ENCODE results near the gene TANC1. TPM values are rescaled to one million over a fixed set of nuclear protein-coding genes. Genes with fewer than 3 reads are reported as not detected.
A peak's percentile ranks its signal among the peaks of the same experiment; 100 is the strongest.

Gene TANC1
- total RNA-seq, 1 donor from 2014 or later, result 0.37 TPM

DNA sequence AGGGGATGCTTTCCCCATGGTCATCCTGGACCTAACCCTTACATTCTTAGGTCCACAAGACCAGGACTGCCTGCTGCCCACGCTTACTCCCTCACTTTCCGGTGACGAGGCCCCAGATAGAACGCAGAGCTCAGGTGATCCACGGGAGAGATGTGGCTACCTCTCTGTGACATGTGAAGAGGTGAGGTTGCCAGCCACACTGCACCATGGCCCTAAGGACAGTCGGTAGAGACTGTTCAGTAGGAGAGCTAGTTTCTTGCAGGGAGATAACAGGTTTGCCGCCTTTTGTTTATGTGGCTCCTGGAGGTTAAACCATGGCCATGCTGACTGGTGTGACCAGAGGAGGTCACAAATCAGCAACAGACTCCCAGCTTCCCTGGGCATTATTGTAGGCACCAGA lies 246.7 kb downstream of the TANC1 start:
- H3K27ac Mint-ChIP-seq, result no peak overlapping the region
- no peaks in the 10 kb centered on the region for H3K36me3 Mint-ChIP-seq (ENCODE audit: low read depth)
- DNase-seq, result no peak
- intact Hi-C loops (cut with micrococcal nuclease), result no loop called here
- H3K4me1 Mint-ChIP-seq, result peaks cover under 1% of the 10 kb centered on the region
- peaks cover under 1% of the 10 kb centered on the region for H3K27me3 Mint-ChIP-seq
- H3K4me3 Mint-ChIP-seq, result no peak overlapping the region
- no peaks in the 10 kb centered on the region for H3K9me3 Mint-ChIP-seq

DNA sequence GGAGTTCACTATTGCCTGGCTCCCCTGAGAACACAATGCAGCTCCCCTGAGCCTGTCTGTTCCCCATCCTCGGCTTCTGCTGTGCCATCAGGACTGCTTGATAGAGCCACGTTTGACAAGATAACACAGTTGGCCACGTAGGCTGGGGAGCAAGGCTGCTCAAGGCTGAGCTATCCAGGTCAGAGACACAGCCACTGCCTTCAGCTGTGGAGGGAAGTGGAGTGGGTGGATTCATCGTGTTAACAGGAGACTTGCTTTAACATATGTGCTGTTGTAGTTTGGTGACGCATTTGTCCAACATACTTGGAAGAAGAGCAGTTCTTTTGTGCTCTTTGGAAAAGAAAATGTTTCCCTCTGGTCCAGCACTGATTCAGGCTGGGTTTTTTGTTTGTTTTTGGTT lies 249.2 kb downstream of the TANC1 start:
- no peak for DNase-seq
- H3K4me1 Mint-ChIP-seq, result no peaks in the 10 kb centered on the region
- intact Hi-C loops (cut with micrococcal nuclease), result no loop called here
- H3K9me3 Mint-ChIP-seq, result no peaks in the 10 kb centered on the region
- no peak overlapping the region for H3K4me3 Mint-ChIP-seq
- no peaks in the 10 kb centered on the region for H3K36me3 Mint-ChIP-seq (ENCODE audit: low read depth)
- no peaks in the 10 kb centered on the region for H3K27me3 Mint-ChIP-seq
- no peak overlapping the region for H3K27ac Mint-ChIP-seq

DNA sequence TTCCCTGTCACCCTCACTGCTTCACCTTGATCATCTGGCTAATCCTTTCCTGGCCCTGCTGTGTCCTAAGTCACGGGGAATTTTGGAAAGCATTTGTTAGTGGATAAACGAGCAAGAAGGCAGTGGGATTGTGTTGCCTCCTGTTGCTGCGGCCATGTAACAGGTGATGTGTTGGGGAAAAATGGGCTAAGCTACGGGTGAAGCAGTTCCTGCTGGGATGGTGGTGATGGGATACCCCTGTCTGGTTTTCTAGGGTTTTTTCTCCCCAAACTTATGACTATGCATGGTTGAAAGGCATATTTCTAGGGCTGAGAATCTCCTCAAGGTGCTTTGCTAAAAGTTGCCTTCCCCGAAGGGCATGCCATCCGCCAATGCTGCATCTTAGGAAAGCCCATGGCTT lies 249.9 kb downstream of the TANC1 start:
- DNase-seq, result no peak
- Mint-ChIP-seq H3K36me3 (ENCODE audit: low read depth) (no peaks in the 10 kb centered on the region), H3K4me3 (no peak overlapping the region), H3K27ac (no peak overlapping the region), H3K4me1 (no peaks in the 10 kb centered on the region), H3K27me3 (no peaks in the 10 kb centered on the region), H3K9me3 (no peaks in the 10 kb centered on the region)
- intact Hi-C loops (cut with micrococcal nuclease), result no loop called here

DNA sequence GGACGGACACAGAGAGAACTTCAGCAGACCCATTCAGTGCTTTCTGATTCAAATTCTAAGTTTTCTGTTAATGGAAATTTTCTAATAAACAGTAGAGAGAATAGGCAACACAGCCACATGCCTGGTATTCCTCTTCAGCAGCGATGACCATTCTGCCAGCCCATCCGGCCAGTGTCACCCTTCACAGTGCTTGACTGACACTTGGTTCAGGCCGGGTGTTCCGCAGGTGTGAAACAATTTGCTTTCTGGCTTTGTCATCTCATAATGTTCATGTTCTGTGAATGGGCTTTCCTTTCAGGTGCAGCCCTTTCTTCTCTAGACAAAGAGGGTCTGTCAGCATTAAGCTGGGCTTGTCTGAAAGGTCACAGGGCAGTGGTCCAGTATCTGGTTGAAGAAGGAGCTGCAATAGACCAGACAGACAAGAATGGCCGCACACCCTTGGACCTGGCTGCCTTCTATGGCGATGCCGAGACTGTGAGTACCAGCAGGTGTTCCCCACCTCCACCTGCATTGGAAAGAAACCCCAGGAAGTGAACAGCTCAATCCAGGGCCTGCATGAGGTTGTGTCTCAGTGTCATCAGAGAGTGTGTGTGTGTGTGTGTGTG lies 251.1 kb downstream of the TANC1 start:
- Mint-ChIP-seq H3K9me3 (no peaks in the 10 kb centered on the region), H3K27me3 (no peaks in the 10 kb centered on the region), H3K27ac (no peak overlapping the region), H3K4me3 (no peak overlapping the region), H3K36me3 (ENCODE audit: low read depth) (no peaks in the 10 kb centered on the region), H3K4me1 (no peaks in the 10 kb centered on the region)
- intact Hi-C loops (cut with micrococcal nuclease), result no loop called here
- no peak for DNase-seq

DNA sequence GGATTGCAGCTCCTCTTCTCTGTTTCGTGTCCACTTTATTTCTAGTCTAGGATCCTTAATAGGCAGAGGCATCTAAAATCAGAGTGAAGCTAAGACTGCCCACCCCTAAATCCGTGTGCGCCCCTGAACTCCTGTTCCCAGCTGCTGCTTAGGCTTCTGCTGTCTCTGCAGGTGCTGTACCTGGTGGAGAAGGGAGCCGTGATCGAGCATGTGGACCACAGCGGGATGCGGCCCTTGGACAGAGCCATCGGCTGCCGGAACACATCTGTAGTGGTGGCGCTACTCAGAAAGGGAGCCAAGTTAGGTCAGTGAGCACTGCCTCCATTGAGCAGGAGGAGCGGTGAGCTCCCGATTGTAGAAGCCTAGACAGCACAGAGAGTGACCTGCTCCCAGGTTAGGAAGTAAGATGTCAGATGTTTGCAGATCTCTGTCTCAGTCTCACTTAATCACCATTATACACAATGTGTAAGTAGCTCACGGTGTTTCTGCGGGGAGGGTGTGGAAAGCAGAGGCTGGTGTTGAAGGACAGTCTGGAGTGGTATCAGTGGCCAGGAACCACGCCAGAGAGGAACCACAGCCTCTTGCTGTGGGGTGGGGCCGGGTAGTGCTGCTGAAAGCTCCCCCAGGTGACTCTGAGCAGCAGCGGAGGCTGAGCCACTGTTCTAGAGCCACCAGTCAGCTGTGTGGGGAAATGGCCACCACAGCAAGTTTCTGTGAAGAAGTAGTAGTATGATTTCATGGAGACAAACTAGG lies 255.8 kb downstream of the TANC1 start:
- Mint-ChIP-seq H3K9me3 (no peaks in the 10 kb centered on the region), H3K36me3 (ENCODE audit: low read depth) (no peaks in the 10 kb centered on the region), H3K4me3 (no peak overlapping the region), H3K27ac (no peak overlapping the region), H3K4me1 (peaks cover 2% of the 10 kb centered on the region), H3K27me3 (no peaks in the 10 kb centered on the region)
- intact Hi-C loops (cut with micrococcal nuclease), result no loop called here
- DNase-seq, result no peak

DNA sequence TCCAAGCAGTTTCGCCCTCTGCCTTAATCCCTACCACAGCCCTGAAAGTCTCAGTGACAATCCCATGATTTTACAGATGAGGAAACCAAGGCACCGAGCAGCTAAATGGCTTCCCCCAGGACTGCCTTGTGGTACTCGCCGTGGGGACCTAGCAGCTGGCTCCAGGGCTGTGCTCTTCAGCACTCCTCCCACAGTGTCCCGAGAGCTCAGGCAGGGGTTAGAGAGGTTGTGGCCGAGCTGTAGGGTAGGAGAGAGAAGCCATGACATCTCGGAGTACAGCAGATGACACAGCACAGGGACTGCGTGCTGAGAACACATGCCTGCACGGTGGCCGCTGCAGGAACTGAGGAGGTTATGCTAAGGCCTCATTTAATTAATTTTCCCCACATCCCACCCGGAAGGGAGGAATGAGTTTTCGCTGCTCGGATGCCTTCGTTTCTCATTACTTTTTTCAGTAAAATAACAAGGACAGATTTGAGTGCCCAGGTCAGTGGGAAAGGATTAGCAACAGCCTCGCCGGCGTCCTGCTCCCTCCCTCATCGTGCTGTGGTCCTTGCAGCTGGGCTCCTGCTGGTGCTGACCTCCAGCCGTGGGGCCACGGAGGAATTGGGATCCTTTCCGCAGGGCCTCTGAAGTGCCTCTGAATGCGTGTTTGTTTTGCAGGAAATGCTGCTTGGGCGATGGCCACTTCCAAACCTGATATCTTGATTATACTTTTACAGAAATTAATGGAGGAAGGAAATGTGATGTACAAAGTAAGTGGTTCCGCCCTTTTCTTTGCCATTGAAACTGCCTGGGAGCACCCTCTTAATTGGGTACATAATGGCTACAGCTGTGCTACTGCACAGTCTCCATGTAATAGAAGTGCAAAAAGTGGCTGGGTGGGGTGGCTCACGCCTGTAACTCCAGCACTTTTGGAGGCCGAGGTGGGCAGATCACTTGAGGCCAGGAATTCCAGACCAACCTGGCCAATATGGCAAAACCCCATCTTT lies 256.9 kb downstream of the TANC1 start:
- Mint-ChIP-seq H3K36me3 (ENCODE audit: low read depth) (no peaks in the 10 kb centered on the region), H3K4me1 (peaks cover 2% of the 10 kb centered on the region), H3K9me3 (no peaks in the 10 kb centered on the region), H3K27me3 (no peaks in the 10 kb centered on the region), H3K4me3 (no peak overlapping the region), H3K27ac (no peak overlapping the region)
- DNase-seq, result no peak
- intact Hi-C loops (cut with micrococcal nuclease), result no loop called here

DNA sequence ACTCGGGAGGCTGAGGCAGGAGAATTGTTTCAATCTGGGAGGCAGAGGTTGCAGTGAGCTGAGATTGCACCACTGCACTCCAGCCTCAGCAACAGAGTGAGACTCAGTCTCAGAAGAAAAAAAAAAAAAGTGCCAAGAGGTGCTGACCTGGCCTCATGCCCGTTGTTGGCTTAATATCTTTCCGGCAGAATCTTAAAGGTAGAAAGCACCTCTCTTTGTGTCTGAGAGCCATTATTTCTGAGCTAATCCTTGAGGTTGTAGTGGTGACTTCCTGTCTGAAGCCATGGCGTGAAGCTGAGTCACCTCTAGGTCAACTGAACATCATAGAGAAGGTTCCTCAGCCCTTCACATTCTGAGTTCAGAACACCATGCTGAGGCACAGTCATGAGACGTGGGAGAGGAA lies 257.6 kb downstream of the TANC1 start:
- no peak overlapping the region for H3K27ac Mint-ChIP-seq
- intact Hi-C loops (cut with micrococcal nuclease), result no loop called here
- no peaks in the 10 kb centered on the region for H3K9me3 Mint-ChIP-seq
- no peaks in the 10 kb centered on the region for H3K36me3 Mint-ChIP-seq (ENCODE audit: low read depth)
- H3K4me1 Mint-ChIP-seq, result peaks cover 2% of the 10 kb centered on the region
- H3K27me3 Mint-ChIP-seq, result no peaks in the 10 kb centered on the region
- H3K4me3 Mint-ChIP-seq, result no peak overlapping the region
- peak; percentile 60 for DNase-seq

DNA sequence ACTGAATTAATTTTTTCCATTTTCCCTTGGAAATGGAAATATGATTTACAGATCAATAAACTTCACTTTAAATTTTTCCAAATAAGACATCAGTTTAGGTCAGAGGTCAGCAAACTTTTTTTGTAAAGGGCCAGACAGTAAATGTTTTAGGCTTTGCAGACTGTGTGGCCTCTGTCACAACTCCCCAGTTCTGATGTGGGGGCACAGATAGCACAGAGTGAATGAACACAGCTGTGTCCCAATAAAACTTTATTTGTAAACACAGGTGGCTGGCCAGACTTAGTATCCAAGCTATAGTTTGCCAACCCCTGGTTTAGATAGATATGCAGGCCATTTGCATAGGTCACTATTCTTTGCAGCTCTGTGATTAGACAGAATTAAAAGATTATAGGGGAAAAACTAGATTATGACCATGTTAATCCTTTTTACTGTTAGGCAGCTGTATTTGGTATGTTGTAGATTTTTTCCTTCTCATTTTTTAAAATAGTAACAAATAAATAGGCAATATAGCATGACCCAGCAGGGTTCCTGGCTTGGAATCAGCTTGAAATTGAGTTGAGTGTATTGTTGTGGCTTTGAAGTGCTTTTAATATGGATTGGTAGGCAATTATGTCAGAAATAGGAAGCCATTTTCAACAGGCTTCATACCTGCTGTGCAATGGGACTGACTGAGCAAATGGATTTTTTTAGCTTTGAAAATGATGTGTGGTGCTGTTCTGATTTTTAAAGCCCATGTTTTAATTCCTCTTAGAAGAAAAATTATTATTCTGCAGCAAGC lies 258.4 kb downstream of the TANC1 start:
- intact Hi-C loops (cut with micrococcal nuclease), result no loop called here
- H3K4me3 Mint-ChIP-seq, result no peak overlapping the region
- no peak for DNase-seq
- H3K4me1 Mint-ChIP-seq, result peaks cover 2% of the 10 kb centered on the region
- H3K27ac Mint-ChIP-seq, result no peak overlapping the region
- H3K9me3 Mint-ChIP-seq, result no peaks in the 10 kb centered on the region
- no peaks in the 10 kb centered on the region for H3K36me3 Mint-ChIP-seq (ENCODE audit: low read depth)
- H3K27me3 Mint-ChIP-seq, result no peaks in the 10 kb centered on the region

DNA sequence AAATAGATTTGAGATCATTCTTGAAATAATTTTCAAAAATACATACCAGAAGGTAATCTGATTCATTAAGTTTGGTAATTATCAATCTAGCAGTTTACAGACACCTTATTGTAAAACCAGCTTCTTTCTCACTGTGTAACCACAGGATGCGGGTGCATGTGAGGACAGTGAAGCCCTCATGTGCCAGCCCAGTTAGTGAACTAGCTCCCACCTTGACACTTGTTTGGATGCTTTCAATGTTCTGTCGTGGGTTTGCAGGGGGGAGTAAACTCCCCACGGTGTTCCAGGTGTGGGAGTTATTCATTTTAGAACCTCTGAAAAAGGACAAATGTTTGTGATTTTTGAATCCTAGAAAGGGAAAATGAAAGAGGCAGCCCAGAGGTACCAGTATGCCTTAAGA lies 259.0 kb downstream of the TANC1 start:
- Mint-ChIP-seq H3K27me3 (no peaks in the 10 kb centered on the region), H3K4me1 (peaks cover 2% of the 10 kb centered on the region), H3K4me3 (no peak overlapping the region), H3K36me3 (ENCODE audit: low read depth) (no peaks in the 10 kb centered on the region), H3K27ac (no peak overlapping the region), H3K9me3 (no peaks in the 10 kb centered on the region)
- DNase-seq, result no peak
- intact Hi-C loops (cut with micrococcal nuclease), result no loop called here

DNA sequence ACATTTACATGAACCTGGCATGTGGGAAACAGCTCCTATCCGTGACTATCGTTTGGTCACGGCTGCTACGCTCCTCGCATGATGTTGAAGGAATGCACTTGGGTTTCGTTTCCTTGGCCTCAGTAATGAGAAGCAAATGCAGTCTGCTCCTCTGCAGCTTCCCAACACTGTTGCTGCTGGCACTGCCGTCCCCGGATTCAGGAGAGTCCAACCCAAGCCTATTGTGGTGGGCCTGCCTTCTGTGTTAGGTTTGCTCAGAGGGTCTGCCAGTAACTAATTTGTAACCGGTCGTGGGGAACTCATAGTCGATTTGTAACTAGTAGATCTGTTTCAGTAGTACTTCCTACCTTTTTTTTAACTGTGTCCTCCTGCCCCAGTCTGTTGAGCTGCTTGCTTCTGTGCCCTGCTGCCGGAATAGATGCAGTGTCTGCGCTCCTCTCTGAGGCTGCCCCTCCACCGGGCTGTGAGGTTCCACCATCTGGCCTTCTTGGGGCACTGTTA lies 259.7 kb downstream of the TANC1 start:
- DNase-seq, result no peak
- Mint-ChIP-seq H3K36me3 (ENCODE audit: low read depth) (no peaks in the 10 kb centered on the region), H3K4me1 (peaks cover 2% of the 10 kb centered on the region), H3K9me3 (no peaks in the 10 kb centered on the region), H3K27ac (no peak overlapping the region), H3K27me3 (no peaks in the 10 kb centered on the region), H3K4me3 (no peak overlapping the region)
- intact Hi-C loops (cut with micrococcal nuclease), result no loop called here

DNA sequence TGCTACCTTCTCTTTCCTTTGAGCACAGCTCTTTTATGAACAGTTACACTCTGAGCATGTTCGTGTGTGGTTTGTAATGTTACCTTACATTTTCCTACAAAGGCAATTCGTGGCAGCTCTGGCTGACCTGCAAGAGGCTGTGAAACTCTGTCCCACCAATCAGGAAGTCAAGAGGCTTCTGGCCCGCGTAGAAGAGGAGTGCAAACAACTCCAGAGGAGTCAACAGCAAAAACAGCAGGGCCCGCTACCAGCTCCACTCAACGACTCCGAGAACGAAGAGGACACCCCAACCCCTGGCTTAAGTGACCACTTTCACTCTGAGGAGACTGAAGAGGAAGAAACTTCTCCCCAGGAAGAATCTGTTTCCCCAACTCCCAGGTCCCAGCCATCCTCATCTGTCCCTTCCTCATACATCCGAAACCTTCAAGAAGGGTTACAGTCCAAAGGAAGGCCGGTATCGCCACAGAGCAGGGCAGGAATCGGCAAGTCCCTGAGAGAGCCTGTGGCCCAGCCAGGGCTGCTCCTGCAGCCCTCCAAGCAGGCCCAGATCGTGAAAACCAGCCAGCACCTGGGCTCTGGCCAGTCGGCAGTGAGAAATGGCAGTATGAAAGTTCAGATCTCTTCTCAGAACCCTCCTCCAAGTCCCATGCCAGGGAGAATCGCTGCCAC lies 261.2 kb downstream of the TANC1 start:
- Mint-ChIP-seq H3K27me3 (no peaks in the 10 kb centered on the region), H3K4me3 (no peak overlapping the region), H3K9me3 (no peaks in the 10 kb centered on the region), H3K36me3 (ENCODE audit: low read depth) (peaks cover 2% of the 10 kb centered on the region), H3K27ac (no peak overlapping the region), H3K4me1 (peaks cover 2% of the 10 kb centered on the region)
- DNase-seq, result no peak
- intact Hi-C loops (cut with micrococcal nuclease), result no loop called here

DNA sequence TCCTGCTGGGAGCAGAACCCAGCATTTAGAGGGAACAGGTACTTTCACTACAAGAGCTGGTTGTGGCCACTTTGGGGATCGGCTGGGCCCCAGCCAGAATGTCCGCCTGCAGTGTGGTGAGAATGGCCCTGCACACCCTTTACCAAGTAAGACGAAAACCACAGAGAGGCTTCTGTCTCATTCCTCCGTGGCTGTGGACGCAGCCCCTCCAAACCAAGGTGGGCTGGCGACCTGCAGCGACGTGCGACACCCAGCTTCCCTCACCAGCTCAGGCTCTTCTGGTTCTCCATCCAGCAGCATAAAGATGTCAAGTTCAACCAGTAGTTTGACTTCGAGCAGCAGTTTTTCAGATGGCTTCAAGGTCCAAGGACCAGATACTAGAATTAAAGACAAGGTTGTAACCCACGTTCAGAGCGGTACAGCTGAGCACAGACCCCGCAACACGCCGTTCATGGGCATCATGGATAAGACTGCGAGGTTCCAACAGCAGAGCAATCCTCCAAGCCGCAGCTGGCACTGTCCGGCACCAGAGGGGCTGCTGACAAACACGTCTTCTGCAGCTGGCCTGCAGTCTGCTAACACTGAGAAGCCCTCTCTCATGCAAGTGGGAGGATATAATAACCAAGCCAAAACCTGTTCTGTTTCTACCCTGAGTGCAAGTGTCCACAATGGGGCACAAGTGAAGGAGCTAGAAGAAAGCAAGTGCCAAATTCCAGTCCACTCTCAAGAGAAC lies 261.9 kb downstream of the TANC1 start:
- H3K4me3 Mint-ChIP-seq, result no peak overlapping the region
- no peak for DNase-seq
- intact Hi-C loops (cut with micrococcal nuclease), result no loop called here
- H3K4me1 Mint-ChIP-seq, result peaks cover 2% of the 10 kb centered on the region
- H3K9me3 Mint-ChIP-seq, result no peaks in the 10 kb centered on the region
- no peak overlapping the region for H3K27ac Mint-ChIP-seq
- H3K27me3 Mint-ChIP-seq, result no peaks in the 10 kb centered on the region
- H3K36me3 Mint-ChIP-seq (ENCODE audit: low read depth), result peaks cover 5% of the 10 kb centered on the region

Measured in activated CD4-positive, alpha-beta T cell treated with anti-CD3 and anti-CD28 coated beads, Interleukin-2, amount 10 ng/mL, durations not matched to agents 24 days and 14 days (primary cell).